Heart left ventricle (tissue), 16 donors: Measurements from ENCODE around the gene NABP1. TPM values are rescaled to one million over a fixed set of nuclear protein-coding genes. Genes with fewer than 3 reads are reported as not detected.
A peak's percentile ranks its signal among the peaks of the same experiment; 100 is the strongest.
"Not testable (repeated sequence)": the region's sequence is repeated elsewhere in the genome, so short reads cannot be mapped to it uniquely, and the experiment has no call there.

Experiments
- ATAC-seq, 4 donors: fragments of 200-7000 bp; cut with Tn5 transposase; one replicate each; pipeline ENCODE4 v1.9.1; 2020 to 2022; ENCODE audit warnings: moderate library complexity in 4 of 4, mild to moderate bottlenecking in 3 of 4, moderate number of reproducible peaks in 1 of 4
- DNase-seq, 5 donors: peaks; one replicate each; pipeline ENCODE4 v3.0.0-alpha.2; 2020
- H3K27ac ChIP-seq, 12 donors: fragments of 200-600 bp; sonication (generic) in 4 of 12; one replicate each; pipeline versions ENCODE4 v1.5.0 to v1.8.0; 2016 to 2022; ENCODE audit warnings: mild to moderate bottlenecking in 2 of 12
- H3K27me3 ChIP-seq, 9 donors: fragments of 200-600 bp; sonication (generic) in 2 of 9; one replicate each; pipeline versions ENCODE4 v1.5.1 to v1.8.0; 2016 to 2022; ENCODE audit warnings: mild to moderate bottlenecking in 3 of 9
- H3K36me3 ChIP-seq, 9 donors: fragments of 200-600 bp; sonication (generic) in 2 of 9; one replicate each; pipeline versions ENCODE4 v1.5.0 to v1.8.0; 2018 to 2022; ENCODE audit warnings: mild to moderate bottlenecking in 2 of 9
- H3K4me1 ChIP-seq, 12 donors: fragments of 200-600 bp; sonication (generic) in 4 of 12; one replicate each; pipeline versions ENCODE4 v1.5.0 to v1.8.0; 2016 to 2022; ENCODE audit warnings: mild to moderate bottlenecking in 3 of 12
- H3K4me3 ChIP-seq, 12 donors: fragments of 200-600 bp; sonication (generic) in 4 of 12; one replicate each; pipeline versions ENCODE4 v1.5.0 to v1.8.0; 2017 to 2022; ENCODE audit warnings: mild to moderate bottlenecking in 9 of 12, moderate library complexity in 4 of 12
- H3K9me3 ChIP-seq, 12 donors: fragments of 200-600 bp; sonication (generic) in 4 of 12; one replicate each; pipeline versions ENCODE4 v1.5.0 to v1.8.0; 2016 to 2022; ENCODE audit warnings: mild to moderate bottlenecking in 1 of 12
- CTCF ChIP-seq, 12 donors: fragments of 200-600 bp; sonication (generic) in 4 of 12; IDR thresholded peaks; one replicate each; pipeline versions ENCODE4 v1.5.0 to v1.8.0; 2018 to 2022; ENCODE audit warnings: antibody characterized with exemption in 12 of 12, mild to moderate bottlenecking in 5 of 12
- POLR2A ChIP-seq, 2 donors: fragments of 450-650 bp; IDR thresholded peaks; one replicate each; pipeline ENCODE4 v1.6.1; 2017; ENCODE audit warnings: antibody characterized with exemption in 2 of 2, mild to moderate bottlenecking in 2 of 2, moderate library complexity in 2 of 2
- WGBS, 4 donors: extraction: QIAGEN DNeasy Blood & Tissue Kit in 2 of 4; methylation state at CpG; one replicate each; pipeline versions ENCODE4 v1.1.5 to v1.1.7; 2013 to 2018; 5-methylcytosine and 5-hydroxymethylcytosine counted together
- intact Hi-C, 10 donors: fragments of 100-400 bp; cut with DNase I; formaldehyde crosslinking; loops; one replicate each; pipeline versions ENCODE4 v1.11.1 to v1.14.2; 2022
- polyA plus RNA-seq, 2 donors: library from polyadenylated mRNA; stranded (reverse); fragments of 200-250 nt; gene quantifications; one replicate each; pipeline ENCODE4 v1.2.3, GENCODE V29; 2013
- total RNA-seq, 9 donors: library from RNA; depleted of rRNA in 2 of 9; stranded (reverse); fragments of >200 nt in 2 of 9; fragmentation: NEBNext Ultra II Directional in 3 of 9; extraction: Animal tissue kit (Norgen Biotek cat#: 25700) in 3 of 9; gene quantifications; one replicate each; pipeline versions ENCODE4 v1.1.0 to v1.2.4, GENCODE V29; 2016 to 2023
- donor health status: ischemic (EF 13 %, LVEDD 7.1; RV severe dilation, severe dysfunction).
- donor health status: healthy with polysubstance abuse.
- donor health status: DM: no; HTN: yes; CAD: no.
- donor health status: DM: no; HTN: no; CAD: no.
- donor health status: ischemic (EF 25% LVEDD 6.9; RV normal size, moderate dysfunction).
- donor health status: ischemic (EF 25% LVEDD 5.7; RV mildly dilated, moderate dysfunction).
- donor health status: healthy.
- donor health status: DM: yes; HTN: yes; CAD: no.
- donor health status: ischemic (EF 35%, LVEDD 5.7; RV mildly dilated, moderate dysfunction).
- donor health status: nonischemic (EF 11% LVEDD 7.7; RV severe dilation, severe dysfunction).
- donor health status: DM: yes; HTN: yes; CAD: no.
- donor health status: PGD.
- donor health status: ischemic (EF 29% LVEDD 5.4; RV normal size, mild dysfunction).
- donor health status: nonischemic (EF 23%, LVEDD 6.1; RV moderate dilation, normal function).

Gene NABP1
- total and polyA plus RNA-seq, 11 donors = 1.5 to 36.3 (median 3.3) TPM

GRCh38 chr2:191638802-191639172 lies 39.1 kb upstream of the NABP1 start:
- intact Hi-C loops = no loop called here
- H3K27ac ChIP-seq = peak overlapping the region in 1 of 12 donors; percentile 87

GRCh38 chr2:191641609-191642008 lies 36.3 kb upstream of the NABP1 start:
- no peak for TF ChIP-seq CTCF (IDR thresholded peaks at IDR 0.05)
- TF ChIP-seq POLR2A (IDR thresholded peaks at IDR 0.05) = no peak
- WGBS, 4 donors = 73 to 86% (median 76%) methylated on average over 1 of the region's 1 CpG
- DNase-seq (no peak), ATAC-seq (no peak)
- Histone ChIP-seq H3K36me3 (no peaks in the 10 kb centered on the region), H3K4me1 (peaks cover 0 to 39% (median 0%) of the 10 kb centered on the region in 12 donors), H3K27ac (no peak overlapping the region), H3K27me3 (peaks cover 0 to under 1% (median 0%) of the 10 kb centered on the region in 9 donors), H3K9me3 (no peaks in the 10 kb centered on the region), H3K4me3 (no peak overlapping the region)
- intact Hi-C loops = no loop called here

More at GRCh38 chr2:191638802-191639172, 39.1 kb upstream of the NABP1 start:
- no peak for ATAC-seq
- Histone ChIP-seq H3K4me3 (no peak overlapping the region), H3K27me3 (peaks cover 0 to 11% (median 0%) of the 10 kb centered on the region in 9 donors), H3K36me3 (no peaks in the 10 kb centered on the region), H3K9me3 (no peaks in the 10 kb centered on the region), H3K4me1 (peaks cover 0 to 34% (median 0%) of the 10 kb centered on the region in 12 donors)
- DNase-seq = no peak
- WGBS, 4 donors = 91 to 100% (median 98%) methylated on average over 1 of the region's 1 CpG
- no peak for TF ChIP-seq POLR2A (IDR thresholded peaks at IDR 0.05)
- no peak for TF ChIP-seq CTCF (IDR thresholded peaks at IDR 0.05)

GRCh38 chr2:191642541-191642940 lies 35.4 kb upstream of the NABP1 start:
- intact Hi-C loops = no loop called here
- H3K36me3 ChIP-seq = no peaks in the 10 kb centered on the region
- no peak overlapping the region for H3K27ac ChIP-seq
- H3K9me3 ChIP-seq = no peaks in the 10 kb centered on the region
- WGBS, 4 donors = 89 to 90% (median 90%) methylated on average over 2 of the region's 2 CpGs
- TF ChIP-seq CTCF (IDR thresholded peaks at IDR 0.05) = no peak
- ATAC-seq = no peak
- DNase-seq = no peak
- peaks cover 0 to 32% (median 0%) of the 10 kb centered on the region in 12 donors for H3K4me1 ChIP-seq
- no peak overlapping the region for H3K4me3 ChIP-seq
- H3K27me3 ChIP-seq = no peaks in the 10 kb centered on the region

GRCh38 chr2:191643429-191643828 lies 34.5 kb upstream of the NABP1 start:
- TF ChIP-seq POLR2A (IDR thresholded peaks at IDR 0.05) (no peak), CTCF (IDR thresholded peaks at IDR 0.05) (no peak)
- no peak for DNase-seq
- intact Hi-C loops = no loop called here

GRCh38 chr2:191644613-191645012 lies 33.3 kb upstream of the NABP1 start:
- H3K9me3 ChIP-seq, H3K4me3 ChIP-seq, ATAC-seq, H3K27ac ChIP-seq, intact Hi-C loops, DNase-seq, H3K36me3 ChIP-seq, H3K27me3 ChIP-seq: not testable (repeated sequence)
- H3K4me1 ChIP-seq = peaks cover 0 to 16% (median 0%) of the 10 kb centered on the region in 12 donors
- 67 to 86% (median 71%) methylated on average over 4 of the region's 4 CpGs for WGBS, 4 donors

More at GRCh38 chr2:191643429-191643828, 34.5 kb upstream of the NABP1 start:
- no peaks in the 10 kb centered on the region for H3K36me3 ChIP-seq
- H3K27me3 ChIP-seq = no peaks in the 10 kb centered on the region
- peaks cover 0 to 23% (median 0%) of the 10 kb centered on the region in 12 donors for H3K4me1 ChIP-seq
- WGBS, 4 donors = 77 to 81% (median 79%) methylated on average over 5 of the region's 5 CpGs
- no peak overlapping the region for H3K27ac ChIP-seq
- H3K4me3 ChIP-seq = no peak overlapping the region
- H3K9me3 ChIP-seq = no peaks in the 10 kb centered on the region
- ATAC-seq = no peak
